ENCODE measurements around the gene THSD7A. TPM values are rescaled to one million over a fixed set of nuclear protein-coding genes. Genes with fewer than 3 reads are reported as not detected.
"Not testable (repeated sequence)": the region's sequence is repeated elsewhere in the genome, so short reads cannot be mapped to it uniquely, and the experiment has no call there.

Gene THSD7A
- total RNA-seq, 4 donors from 2014 or later: 11.4 to 24.7 (median 15.2) TPM

- no peak overlapping the region for H3K4me3 ChIP-seq
- TF ChIP-seq POLR2A (IDR thresholded peaks at IDR 0.05): no peak
- no peak for TF ChIP-seq EP300 (IDR thresholded peaks at IDR 0.05)
- no peak for TF ChIP-seq CTCF (IDR thresholded peaks at IDR 0.05)
- no peak for DNase-seq (ENCODE audit: low spot score in 2 of 2)
- H3K4me1 ChIP-seq: no peaks in the 10 kb centered on the region
- H3K27ac ChIP-seq: no peak overlapping the region
- H3K36me3 ChIP-seq: peaks cover 0 to 18% (median 0%) of the 10 kb centered on the region in 3 donors
- H3K27me3 ChIP-seq: no peaks in the 10 kb centered on the region
- 87% methylated on average over 3 of the region's 3 CpGs for WGBS, 2 donors
- H3K9me3 ChIP-seq: no peaks in the 10 kb centered on the region
Measured at GRCh38 chr7:11449316-11449715, 382.7 kb downstream of the THSD7A start.

- TF ChIP-seq CTCF (IDR thresholded peaks at IDR 0.05) (no peak), EP300 (IDR thresholded peaks at IDR 0.05) (no peak), POLR2A (IDR thresholded peaks at IDR 0.05) (no peak)
- WGBS, 2 donors: 66 to 76% methylated on average over 4 of the region's 4 CpGs
Measured at GRCh38 chr7:11448323-11448722, 383.7 kb downstream of the THSD7A start.

GRCh38 chr7:11447106-11447505 is 384.9 kb downstream of the THSD7A start:
- peaks cover 0 to 18% (median 0%) of the 10 kb centered on the region in 3 donors for H3K36me3 ChIP-seq
- no peaks in the 10 kb centered on the region for H3K27me3 ChIP-seq
- WGBS, 2 donors: 95 to 96% methylated on average over 4 of the region's 4 CpGs
- H3K9me3 ChIP-seq: no peaks in the 10 kb centered on the region
- no peak overlapping the region for H3K27ac ChIP-seq
- H3K4me3 ChIP-seq: no peak overlapping the region
- DNase-seq (ENCODE audit: low spot score in 2 of 2): no peak
- H3K4me1 ChIP-seq: no peaks in the 10 kb centered on the region
- TF ChIP-seq EP300 (IDR thresholded peaks at IDR 0.05) (no peak), POLR2A (IDR thresholded peaks at IDR 0.05) (no peak), CTCF (IDR thresholded peaks at IDR 0.05) (no peak)

More at GRCh38 chr7:11448323-11448722, 383.7 kb downstream of the THSD7A start:
- Histone ChIP-seq H3K36me3 (peaks cover 0 to 18% (median 0%) of the 10 kb centered on the region in 3 donors), H3K4me1 (no peaks in the 10 kb centered on the region), H3K9me3 (no peaks in the 10 kb centered on the region), H3K27ac (no peak overlapping the region), H3K4me3 (no peak overlapping the region), H3K27me3 (no peaks in the 10 kb centered on the region)
- DNase-seq (ENCODE audit: low spot score in 2 of 2): no peak

- H3K4me3 ChIP-seq; H3K27me3 ChIP-seq; H3K9me3 ChIP-seq; H3K4me1 ChIP-seq; DNase-seq (ENCODE audit: low spot score in 2 of 2); H3K27ac ChIP-seq: not testable (repeated sequence)
- 91 to 94% methylated on average over 4 of the region's 4 CpGs for WGBS, 2 donors
- H3K36me3 ChIP-seq: peaks cover 0 to 32% (median 0%) of the 10 kb centered on the region in 3 donors
Measured at GRCh38 chr7:11443934-11444333, 388.1 kb downstream of the THSD7A start.

GRCh38 chr7:11437994-11438393 is 394.0 kb downstream of the THSD7A start:
- H3K27ac ChIP-seq: no peak overlapping the region
- DNase-seq (ENCODE audit: low spot score in 2 of 2): no peak
- H3K27me3 ChIP-seq: no peaks in the 10 kb centered on the region
- peaks cover 0 to 14% (median 0%) of the 10 kb centered on the region in 3 donors for H3K36me3 ChIP-seq
- peaks cover 0 to 9% (median 0%) of the 10 kb centered on the region in 4 donors for H3K9me3 ChIP-seq
- H3K4me3 ChIP-seq: no peak overlapping the region
- WGBS, 2 donors: 61 to 62% methylated on average over 1 of the region's 1 CpG
- H3K4me1 ChIP-seq: peaks cover 0 to 37% (median 0%) of the 10 kb centered on the region in 4 donors
- TF ChIP-seq POLR2A (IDR thresholded peaks at IDR 0.05) (no peak), CTCF (IDR thresholded peaks at IDR 0.05) (no peak), EP300 (IDR thresholded peaks at IDR 0.05) (no peak)

Data from tibial nerve (tissue), 4 donors.